Islet of Langerhans (tissue), 1 donor: ENCODE results near the gene C2CD4C.
"Not testable (repeated sequence)": the region's sequence is repeated elsewhere in the genome, so short reads cannot be mapped to it uniquely, and the experiment has no call there.

Source experiments
- FAIRE-seq: peaks from one replicate; lab custom pipeline; 2011; peaks lifted over from hg19 to GRCh38; lab: Jason Lieb, UNC

C2CD4C gene

DNA sequence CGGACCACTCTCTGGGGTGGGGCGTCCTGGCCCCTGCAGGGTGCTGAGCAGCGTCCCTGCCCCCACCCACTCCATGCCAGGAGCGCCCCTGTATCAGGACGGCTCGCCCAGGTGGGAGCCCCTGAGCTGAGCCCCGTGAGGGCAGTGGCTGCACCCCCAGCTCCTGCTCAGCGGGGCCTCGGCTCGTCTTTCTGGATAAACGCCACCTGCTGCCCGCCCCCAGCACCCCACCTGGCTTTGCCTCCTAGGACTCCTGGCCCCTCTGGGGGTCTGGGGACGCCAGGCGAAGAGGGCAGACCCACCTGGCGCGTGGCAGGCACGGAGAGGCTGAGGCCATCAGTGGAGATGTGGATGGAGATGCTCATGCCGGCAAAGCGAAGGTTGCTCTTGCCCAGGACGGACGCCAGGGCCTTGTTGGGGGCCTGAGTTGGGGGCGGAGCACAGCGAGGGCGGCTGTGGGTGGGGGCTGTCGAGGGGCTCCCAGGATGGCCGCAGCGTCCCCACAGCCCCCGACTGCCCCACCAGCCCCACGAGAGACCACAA, 29.5 kb upstream of the C2CD4C start:
- FAIRE-seq, result no peak

DNA sequence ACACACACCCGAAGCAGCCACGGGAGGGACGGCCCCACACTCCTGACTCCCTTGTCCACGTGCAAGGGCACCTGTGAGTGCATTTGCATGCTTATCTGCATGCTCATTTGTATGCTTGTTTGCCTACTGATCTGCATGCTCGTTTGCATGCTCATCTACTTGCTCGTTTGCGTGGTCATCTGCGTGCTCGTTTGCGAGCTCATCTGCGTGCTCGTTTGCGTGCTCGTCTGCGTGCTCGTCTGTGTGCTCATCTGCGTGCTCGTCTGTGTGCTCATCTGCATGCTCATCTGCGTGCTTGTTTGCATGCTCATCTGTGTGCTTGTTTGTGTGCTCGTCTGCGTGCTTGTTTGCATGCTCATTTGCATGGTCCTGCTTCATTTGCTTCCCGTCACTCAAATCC, 28.1 kb upstream of the C2CD4C start:
- no peak for FAIRE-seq

DNA sequence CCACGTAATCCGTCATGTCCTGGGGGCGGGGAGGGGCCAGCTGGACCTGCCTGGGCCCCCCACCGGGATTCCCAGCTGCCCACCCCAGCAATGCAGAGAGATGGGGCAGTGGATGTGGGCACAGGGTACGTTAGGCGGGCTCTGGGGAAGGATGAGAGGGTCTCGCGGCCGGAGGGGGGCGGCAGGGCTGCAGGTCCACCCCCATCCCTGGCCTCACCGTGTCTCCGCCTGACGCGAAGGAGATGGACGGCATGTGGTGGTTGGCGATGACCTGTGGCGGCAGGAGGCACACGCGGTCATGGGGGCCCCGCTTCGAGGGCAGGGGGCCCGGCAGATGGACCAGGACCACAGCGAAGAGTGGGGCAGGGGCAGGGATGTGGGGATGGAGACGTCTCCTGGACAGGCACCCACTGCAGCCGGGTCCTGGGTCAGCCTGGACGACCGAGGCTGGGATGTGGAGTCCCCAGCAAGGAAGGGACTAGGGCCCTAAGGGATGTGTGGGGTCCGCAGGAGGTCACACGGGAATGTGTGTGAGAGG, 27.5 kb upstream of the C2CD4C start:
- no peak for FAIRE-seq

DNA sequence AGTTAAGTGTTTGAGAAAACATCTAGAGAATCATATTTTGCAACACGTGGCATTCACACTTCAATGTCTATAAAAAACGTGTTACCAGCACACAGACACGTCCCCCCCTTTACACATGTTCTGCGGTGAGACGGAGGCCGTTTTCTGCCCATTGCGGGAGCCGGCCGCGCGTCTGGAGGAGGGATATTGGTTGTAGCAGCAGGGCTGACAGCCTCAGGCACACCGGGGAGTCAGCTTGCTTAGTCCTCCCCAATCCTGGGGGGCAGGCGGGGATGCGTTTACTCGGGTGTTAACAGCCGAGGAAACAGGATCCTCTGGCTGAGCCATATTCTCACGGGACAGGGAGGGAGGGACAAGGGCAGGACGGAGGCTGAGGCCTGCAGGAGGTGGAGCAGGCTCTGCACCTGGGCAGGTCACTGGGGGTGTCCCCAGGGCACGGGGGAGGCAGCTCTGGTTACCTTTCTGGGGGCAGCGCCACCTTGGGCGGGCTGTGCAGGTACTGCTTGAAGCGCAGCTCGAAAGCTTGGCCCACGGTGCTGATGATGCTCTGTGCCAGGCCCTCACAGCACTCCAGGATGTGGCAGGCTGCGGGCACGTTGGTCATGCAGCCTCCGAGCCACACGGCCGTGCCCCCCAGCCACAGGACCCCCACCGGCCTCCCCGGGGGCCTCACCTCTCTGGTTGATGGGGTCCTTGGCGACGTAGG, 26.9 kb upstream of the C2CD4C start:
- no peak for FAIRE-seq

DNA sequence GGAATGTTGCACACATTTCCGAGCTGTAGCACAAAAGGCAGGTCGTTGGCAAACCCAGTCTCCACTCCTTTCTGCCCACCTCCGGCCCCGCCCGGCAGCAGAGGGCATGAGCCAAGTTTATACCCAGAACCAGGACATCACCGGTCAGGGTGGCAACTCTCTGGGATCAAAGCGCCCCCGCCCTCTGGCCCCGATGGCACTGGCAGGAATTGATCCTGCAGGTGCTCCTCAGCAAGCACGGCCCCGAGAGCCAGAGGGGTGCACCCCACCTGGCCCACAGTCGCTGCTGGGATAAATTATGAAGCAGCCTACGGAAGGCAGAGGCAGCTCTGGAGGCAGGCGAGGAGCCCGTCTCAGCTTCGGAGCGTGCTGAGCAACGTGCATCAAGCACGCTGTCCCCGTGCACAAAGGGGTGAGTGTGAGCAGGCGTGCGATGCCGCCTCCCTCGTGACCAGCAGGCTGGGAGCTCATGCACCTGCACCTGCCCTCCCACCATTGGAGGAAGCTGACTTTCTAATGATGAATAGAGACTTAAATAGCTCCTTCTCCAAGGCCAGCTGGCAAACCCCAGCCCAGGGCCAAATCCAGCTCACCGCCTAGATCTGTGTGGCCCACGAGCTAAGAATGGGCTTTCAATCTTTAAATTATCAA, 26.2 kb upstream of the C2CD4C start:
- no peak for FAIRE-seq

DNA sequence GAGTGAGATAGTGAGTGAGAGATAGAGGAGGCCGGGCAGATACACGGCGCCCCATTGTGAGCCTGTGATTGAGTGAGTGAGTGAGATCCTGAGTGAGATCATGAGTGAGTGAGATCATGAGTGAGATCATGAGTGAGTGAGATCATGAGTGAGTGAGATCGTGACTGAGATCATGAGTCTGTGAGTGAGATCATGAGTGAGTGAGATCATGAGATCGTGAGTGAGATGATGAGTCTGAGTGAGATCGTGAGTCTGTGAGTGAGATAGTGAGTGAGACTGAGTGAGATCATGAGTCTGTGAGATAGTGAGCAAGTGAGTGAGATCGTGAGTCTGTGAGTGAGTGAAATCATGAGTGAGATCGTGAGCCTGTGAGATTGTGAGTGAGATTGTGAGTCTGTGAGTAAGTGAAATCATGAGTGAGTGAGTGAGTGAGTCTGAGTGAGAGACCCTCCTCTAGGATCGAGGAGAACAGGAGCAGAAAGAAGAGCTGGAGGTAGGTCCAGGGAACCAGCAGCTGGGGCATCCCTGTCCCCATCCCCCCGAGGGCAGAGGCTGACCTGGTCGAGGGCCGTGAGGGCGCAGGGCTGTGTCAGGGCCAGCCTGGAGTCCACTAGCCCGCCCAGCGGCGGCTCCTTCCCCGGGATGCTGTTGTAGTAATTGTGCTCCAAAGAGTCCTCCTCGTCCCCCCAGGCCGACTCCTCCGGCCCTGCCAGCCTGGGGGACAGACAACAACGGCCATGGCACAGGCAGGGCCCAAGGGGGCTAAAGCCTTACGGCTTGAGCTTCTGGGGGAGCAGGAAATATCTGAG, 25.4 kb upstream of the C2CD4C start:
- FAIRE-seq, result no peak

DNA sequence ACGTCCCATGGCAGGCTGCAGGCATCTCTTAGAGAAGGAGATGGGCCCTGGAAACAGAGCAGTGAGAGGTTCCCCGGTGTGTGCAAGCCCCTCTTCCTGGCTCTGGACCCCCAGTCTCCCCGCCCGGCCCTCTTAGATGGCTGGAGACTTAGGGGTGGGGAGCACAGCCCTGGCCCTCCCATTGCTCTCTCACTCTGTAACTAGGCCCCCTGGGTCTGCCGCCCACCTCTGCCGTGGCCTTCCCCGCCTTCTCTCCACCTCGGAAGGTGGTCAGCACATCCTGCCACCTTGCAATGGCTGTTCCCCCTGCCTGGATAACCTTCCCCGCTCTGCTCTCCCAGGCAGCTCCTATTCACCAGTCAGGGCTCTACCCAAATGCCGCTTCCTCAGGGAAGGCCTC, 21.8 kb upstream of the C2CD4C start:
- no peak for FAIRE-seq

DNA sequence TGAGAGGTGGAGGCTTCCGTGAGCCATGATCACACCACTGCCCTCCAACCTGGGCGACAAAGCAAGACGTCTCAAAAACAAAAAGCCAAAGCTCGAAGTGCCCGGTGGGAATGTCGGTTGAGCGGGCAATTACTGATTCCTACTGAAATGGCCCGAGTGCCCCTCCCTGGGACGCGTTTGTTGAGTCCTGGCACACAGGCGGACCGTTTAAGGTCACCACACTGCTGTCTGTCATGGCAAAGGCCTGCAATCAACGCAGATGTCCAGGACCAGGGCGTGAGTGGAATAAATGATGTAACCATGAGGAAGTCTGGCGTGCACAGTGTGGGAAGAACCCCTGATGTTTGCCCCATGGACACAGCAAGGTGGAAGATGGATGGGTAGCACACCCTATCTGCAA, 19.2 kb upstream of the C2CD4C start:
- no peak for FAIRE-seq

DNA sequence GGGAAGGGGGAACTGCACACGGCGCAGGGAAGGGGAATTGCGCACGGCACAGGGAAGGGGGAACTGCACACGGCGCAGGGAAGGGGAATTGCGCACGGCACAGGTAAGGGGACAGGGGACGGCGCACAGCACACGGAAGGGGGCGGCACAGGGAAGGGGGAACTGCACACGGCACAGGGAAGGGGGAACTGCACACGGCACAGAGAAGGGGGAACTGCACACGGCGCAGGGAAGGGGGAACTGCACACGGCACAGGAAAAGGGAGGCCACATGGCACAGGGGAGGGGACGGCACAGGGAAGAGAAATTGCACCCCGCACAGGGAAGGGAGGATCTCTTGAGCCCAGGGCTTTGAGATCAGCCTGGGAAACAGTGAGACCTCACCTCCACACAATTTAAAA, 18.7 kb upstream of the C2CD4C start:
- FAIRE-seq, result not testable (repeated sequence)

DNA sequence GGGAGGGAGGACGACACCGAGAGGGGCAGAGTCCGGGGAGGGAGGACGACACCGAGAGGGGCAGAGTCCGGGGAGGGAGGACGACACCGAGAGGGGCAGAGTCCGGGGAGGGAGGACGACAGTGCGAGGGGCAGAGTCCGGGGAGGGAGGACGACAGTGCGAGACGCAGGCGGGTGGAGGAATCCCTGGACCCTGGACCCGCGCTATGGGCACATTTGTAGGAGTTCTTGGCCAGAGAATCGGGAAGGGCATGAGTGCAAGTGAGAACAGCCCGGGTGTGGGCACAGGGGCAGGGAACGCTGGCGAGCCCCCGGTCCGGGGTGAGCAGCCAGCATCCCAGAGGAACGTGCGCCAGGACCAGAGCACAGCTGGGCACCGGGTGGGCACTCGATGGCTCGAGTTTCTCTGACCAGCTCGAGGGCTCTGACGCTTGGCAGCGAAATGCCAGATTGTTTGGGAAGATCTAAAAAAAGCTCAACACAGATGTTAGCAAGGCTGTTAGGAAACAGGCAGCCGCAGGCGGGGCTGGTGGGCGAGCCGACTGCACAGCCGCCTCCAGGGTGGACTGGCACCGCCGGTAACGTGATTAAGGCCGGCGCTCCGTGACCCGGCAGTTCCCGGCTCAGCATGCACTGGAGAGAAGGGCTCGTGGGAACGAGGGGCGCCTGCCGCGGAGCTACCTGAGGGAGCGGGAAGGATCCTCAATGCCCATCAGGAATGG, 17.9 kb upstream of the C2CD4C start:
- FAIRE-seq, result no peak

DNA sequence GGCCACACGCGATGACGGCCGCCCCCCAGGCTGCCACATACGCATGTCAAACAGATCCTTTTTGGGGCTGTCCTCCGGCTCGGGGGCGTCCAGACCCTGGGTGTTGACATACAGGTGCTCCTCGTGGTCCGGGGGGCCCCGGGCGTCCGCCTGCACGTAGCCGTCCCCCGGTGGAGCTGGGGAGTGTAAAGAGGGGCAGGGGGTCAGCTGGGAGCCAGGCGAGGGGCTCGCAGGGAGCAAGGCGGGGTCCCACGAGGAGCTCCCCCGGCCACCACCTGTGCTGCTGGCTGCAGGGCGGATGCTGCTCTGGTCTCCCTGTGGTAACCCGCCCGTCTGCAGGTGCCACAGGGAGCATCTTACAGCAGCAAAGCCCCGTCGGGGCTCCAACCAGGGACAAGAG, 16.1 kb upstream of the C2CD4C start:
- no peak for FAIRE-seq

DNA sequence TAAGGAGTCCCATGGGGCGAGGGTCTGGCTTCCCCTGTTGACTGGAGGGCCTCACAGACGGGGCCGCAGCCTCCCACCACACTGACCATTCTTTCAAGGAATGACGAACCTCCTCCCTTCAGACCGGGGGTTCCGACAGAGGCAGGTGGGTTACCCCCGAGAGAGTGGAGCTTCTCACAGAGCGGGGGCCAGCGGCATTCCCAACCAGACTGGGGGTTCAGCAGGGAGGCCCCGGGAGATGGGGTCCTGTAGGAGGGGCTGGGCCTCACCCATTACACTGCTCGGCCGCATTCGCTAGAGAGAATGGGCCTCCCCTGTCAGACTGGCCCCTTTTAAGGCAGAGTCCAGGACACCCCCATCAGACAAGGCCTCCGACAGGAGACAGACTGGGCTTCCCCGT, 15.6 kb upstream of the C2CD4C start:
- no peak for FAIRE-seq

DNA sequence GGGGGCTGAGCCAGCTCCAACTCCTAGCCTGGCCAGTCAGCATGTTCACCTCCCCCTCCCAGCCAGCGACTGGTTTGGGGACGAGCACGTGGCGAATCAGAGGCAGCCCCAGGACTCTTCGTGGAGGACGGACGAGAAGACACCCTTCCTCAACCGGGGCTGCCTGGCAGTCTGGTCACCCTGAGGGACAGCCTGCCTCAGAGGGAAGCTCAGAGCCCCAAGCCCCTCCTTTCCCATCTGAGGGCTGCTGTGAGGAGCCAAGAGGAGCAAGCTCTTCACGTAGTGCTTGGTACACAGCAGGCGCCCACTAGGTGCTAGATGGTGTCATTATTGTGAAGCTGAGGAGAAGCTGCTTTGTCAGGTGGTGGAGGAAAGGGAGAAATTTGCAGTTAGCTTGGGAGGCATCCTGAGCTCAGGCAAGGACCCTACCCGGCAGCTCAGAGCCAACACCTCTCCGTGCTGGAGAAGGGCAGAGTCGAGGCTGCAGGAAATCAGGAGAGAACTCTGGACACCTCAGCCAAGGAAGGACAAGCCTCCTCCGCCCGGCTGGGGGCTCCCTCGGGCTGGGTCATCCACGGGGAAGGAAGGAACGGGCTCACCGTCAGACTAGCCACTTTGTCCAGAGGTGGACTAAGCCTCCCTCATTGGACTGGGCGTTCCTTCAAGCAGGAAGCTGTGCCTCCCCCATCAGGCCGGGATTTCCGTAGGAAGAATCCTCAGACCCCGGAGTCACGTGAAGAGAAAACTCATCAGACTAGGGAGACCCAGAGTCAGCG, 14.9 kb upstream of the C2CD4C start:
- no peak for FAIRE-seq

DNA sequence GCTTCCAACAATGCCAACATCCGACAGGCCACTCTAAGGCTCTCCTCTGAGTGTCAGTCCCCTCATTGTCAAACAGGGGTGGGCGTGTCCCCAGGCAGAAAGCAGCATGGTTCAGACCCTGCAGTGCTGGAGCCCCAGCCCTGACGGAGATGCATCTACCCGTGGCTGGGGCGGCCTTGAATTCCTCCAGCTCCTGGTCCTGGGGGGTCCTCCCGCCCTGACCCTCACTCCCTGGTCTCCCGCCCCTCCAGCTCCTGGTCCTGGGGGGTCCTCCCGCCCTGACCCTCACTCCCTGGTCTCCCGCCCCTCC, 13.9 kb upstream of the C2CD4C start:
- not testable (repeated sequence) for FAIRE-seq

DNA sequence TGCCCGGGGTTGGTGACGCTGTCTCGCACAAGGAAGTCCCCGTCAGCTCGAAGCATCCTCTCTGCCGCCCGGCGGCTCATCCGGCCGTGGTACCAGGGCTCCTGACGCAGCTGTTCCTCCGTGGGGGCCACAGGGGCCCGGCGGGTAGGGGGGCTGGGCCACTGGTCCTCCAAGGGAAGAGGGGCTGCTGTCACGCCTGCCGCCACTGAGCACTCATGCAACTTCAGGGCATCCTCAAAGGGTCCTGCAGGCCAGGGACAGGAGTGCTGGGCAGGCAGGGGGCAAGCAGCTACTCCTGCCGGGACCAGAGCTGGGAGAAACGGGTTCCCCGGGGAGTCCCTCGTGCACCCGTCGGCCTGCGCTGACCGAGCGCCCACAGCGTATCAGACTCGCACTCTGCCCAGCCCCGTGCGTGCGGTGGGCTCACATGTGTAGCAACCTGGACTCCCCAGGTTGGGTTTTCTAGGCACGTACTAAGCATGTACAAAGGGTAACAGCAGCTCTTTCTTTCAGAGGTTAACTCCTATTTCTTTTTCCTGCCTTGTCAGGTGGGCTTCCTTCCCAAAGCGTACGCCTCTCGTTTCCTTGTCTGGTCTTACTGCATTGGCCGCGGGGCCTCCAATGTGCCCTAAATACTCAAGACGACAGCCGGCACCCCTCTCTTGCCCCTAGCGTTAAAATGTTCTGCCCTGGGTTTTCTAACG, 13.4 kb upstream of the C2CD4C start:
- FAIRE-seq, result no peak

DNA sequence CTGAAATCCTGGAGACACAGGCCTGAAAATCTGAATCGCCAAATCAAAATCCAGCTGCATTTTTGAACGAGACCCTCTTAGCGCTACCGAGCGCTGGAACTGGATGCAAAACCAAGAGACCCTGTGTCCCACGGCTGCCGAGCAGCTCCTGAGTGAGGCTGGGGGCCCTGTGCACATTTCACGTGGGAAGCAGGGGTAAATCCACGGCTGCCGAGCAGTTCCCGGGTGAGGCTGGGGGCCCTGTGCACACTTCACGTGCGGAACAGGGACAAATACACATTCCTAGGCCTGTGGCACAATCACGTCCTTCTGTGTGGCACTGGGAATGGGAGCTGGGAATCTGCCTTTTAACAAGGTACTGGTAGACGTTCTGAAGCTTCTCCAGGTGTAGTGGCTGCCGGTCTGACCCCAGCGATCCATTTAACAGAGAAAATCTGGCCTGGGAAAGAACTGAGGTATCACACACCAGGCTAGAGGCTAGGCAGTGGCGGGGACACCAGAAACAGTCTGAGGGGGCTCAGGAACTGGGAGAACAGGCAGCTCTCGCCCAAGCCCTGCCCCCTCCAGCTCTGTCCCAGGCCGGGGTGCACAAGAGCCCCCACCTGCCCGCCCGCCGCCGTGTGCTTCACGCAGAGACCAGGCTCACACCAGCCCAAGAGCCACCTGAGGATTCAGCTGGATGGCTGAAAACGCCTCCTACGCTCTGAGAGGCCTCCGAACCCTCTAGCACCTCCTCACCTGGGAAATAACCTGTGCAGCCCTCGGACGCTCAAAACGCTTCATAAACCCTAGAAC, 11.0 kb upstream of the C2CD4C start:
- no peak for FAIRE-seq

DNA sequence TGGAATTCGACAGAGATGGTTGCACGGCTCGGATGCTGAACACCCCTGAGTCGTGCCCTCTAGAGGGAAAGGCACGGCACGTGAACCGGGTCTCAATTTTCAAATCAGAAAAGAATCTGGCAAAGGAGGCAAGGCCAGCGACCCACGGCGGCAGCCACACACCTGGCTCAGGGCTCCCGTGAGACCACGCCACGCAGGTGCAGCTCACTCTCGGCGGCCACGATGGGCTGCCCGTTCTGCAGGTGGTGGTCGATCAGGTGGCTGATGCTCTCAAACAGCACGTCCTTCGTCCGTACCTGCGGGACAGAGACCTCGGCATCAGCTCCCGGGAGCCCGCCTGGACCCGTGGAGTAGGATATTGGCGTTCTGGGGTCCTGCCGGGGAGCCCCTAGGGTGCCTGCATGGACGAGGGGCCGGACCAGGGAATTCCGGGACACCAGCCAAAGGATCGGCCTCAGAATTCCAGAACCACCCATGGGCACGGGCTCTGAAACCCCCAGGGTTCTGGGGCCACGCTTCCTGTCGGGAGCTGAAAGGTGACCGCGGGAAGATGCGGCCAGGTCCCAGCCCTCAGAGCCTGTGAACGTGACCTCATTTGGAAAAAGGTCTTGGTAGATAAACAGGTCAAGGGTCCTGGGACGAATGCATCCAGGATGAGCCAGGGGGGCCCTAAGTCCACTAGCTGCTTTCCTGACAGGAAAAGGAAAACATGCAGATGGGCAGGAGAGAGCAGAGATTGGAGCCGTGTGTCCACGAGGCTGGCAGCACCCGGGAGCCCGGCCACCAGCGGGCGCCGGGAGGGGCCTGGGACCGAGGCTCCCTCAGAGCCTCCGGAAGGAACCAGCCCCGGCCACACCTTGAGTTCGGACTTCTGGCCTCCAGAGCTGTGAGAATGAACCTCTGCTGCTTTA, 10.1 kb upstream of the C2CD4C start:
- FAIRE-seq, result no peak

DNA sequence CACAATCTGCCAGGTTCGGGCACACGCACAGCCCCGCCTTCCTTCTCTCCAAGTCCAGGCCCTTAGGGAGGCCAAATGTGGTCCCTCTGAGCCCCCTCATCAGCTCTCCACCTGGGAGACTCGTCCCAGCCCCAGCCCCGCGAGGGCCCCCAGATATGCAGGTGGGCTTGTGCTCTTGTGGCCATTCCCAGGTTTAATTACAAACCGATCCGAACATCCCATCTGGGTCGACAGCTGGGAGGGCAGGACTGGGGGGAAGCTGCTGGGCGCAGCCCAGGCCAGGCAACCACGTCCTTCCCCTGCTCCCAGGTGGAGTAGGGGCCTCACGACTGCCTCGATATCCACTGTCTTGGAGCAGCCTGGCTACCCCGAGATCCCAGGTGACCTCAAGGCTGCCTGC, 7.5 kb upstream of the C2CD4C start:
- no peak for FAIRE-seq

DNA sequence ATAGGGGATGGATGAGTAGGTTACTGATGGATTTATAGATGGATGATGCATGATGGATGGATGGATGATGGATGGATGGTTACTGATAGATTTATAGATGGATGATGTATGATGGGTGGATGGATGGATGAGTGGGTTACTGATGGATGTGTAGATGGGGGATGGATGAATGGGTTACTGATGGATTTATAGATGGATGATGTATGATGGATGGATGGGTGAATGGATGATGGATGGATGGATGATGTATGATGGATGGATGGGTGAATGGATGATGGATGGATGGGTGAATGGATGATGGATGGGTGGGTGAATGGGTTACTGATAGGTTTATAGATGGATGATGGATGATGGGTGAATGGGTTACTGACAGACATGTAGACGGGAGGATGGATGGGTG, 6.3 kb upstream of the C2CD4C start:
- no peak for FAIRE-seq
